HG03558 (cell line): ENCODE measurements around the gene CCDC137.
"Not testable (repeated sequence)": the region's sequence is repeated elsewhere in the genome, so short reads cannot be mapped to it uniquely, and the experiment has no call there.

ENCODE experiments used
- ATAC-seq: cut with Tn5 transposase; IDR thresholded peaks from one replicate; pipeline ENCODE4 v1.9.1; 2021; ENCODE audit warnings: moderate number of reproducible peaks; ENCODE audit not compliant: unreplicated experiment; ENCODE audit errors: extremely low read depth

The CCDC137 gene, protein sequence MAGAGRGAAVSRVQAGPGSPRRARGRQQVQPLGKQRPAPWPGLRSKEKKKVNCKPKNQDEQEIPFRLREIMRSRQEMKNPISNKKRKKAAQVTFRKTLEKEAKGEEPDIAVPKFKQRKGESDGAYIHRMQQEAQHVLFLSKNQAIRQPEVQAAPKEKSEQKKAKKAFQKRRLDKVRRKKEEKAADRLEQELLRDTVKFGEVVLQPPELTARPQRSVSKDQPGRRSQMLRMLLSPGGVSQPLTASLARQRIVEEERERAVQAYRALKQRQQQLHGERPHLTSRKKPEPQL

DNA sequence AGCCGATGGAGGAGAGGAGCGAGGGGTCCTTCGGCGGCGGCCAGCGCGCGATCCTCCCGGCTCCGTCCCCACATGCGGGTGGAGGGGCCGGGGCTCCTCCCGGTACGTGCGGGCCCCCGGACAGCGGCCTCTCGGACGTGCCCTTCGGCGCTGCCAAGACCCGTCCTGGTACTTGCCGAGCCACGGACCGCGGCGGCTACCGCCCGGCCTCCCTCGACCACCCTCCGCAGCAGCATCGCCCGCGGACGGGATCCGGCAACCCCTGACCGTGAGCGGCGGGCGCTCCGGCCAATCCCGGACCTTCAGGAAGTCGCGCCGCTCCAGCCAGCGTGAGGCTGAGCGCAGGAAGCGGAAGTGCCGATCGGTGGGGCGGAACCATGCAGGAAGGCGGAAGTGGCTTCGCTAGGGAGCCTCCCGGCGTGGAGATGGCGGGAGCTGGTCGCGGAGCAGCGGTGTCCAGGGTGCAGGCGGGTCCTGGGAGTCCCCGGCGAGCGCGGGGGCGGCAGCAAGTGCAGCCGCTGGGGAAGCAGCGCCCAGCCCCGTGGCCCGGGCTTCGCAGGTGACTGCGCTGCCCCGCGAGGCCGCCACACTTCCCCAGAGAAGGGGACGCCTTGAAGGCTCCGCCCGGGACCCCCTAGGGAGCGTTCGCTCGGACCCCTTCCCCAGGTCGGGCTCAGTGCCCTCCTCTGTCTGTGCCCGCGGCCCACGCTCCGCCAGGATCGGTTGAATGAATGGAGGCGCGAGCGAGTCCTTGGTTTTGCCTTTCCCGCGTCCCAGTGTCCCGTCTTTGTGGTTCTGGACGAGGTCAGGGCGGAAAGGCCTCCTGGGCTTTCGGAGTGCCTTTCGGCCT lies at the start of gene CCDC137, which contains the start of gene OXLD1:
Gene CCDC137, plus strand, starts transcription at position 396 of the 850 bp plus-strand sequence. Its CDS starts 30 bp downstream, at position 426.
Gene OXLD1, minus strand, starts transcription at position 264 of the 850 bp plus-strand sequence. Its CDS starts 28 bp downstream, at position 236.
- ATAC-seq: peak; percentile 82

DNA sequence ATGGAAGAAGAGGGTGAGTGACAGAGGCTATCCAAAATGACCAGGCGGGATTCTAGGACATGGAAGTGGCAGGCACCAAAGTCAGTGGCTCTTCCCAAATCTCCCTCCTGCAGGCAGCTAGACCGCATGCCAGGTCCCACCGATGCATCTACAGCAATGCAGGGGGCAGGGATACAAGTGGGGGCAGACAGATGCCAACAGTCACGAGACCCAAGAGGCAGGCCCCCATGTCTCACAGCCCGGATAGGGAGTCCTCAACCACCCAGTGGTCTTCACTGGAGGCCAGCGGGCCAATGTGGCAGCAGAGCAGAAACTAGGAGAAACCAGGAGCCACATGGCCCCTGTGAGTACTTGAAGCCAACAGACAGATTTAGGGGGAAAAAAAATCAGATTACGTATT lies 49.7 kb upstream of the CCDC137 start:
- no peak for ATAC-seq

DNA sequence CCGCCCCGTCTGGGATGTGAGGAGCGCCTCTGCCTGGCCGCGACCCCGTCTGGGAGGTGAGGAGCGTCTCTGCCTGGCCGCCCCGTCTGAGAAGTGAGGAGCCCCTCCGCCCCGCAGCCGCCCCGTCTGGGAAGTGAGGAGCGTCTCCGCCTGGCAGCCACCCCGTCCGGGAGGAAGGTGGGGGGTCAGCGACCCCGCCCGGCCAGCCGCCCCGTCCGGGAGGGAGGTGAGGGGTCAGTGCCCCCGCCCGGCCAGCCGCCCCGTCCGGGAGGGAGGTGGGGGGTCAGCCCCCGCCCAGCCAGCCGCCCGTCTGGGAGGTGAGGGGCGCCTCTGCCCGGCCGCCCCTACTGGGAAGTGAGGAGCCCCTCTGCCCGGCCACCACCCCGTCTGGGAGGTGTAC lies 48.2 kb upstream of the CCDC137 start:
- not testable (repeated sequence) for ATAC-seq

DNA sequence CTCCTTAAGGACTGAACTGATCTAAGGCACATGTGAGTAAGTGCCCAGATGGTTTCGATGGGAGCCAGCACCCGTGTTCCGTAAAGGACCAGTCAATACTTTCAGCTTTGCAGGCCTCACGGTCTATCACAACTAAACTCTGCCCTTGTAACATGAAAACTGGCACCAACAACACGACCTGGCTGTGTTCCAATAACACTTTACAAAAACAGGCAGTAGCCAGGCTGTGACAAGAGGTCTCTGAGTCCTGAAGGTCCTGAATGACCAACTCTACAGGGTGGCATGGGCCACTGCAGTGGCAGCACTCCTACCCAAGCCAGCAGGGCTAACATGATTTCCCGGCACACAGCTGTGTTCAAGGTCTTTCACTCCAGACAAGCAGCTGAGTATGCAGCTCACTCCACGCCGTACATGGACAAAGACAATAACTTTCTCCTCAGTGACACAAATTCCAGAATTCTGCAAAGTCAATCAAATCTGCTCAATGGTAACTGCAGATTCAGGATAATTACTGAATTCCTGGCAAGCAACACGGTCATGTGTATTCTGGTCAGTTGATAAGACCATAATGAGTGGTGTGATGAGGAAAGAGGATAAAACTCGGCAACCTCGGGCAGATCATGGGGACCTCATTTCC lies 44.9 kb upstream of the CCDC137 start:
- ATAC-seq: no peak

DNA sequence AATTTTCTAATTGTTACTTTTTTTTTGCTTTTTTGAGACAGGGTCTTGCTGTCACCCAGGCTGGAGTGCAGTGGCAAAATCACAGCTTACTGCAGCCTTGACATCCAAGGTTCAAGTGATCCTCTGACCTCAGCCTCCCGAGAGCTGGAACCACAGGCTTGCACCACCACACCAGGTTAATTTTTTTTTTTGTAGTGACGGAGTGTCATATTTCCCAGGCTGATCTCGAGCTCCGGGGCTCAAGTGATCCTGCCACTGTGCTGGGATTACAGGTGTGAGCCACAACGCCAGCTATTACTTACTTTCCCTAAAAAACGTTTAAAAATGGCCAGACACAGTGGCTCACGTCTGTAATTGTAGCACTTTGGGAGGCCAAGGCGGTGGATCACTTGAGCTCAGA lies 36.3 kb upstream of the CCDC137 start:
- no peak for ATAC-seq

DNA sequence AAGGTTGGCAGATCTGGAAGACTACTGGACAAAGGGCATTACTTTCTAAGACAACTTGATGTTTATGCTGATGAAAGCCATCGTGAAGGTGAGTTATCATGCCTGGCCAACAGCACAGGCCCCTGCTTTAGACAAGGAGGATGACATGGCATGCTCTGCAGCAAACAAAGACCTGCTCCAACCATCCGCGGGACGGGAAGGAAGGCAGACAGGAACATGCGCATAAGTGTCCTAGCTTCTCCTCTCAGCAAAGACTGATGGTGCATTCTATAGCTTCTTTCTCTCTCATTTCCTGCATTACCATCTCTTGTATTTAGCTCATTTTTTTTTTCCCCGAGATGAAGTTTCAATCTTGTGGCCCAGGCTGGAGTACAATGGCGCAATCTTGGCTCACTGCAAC lies 35.1 kb upstream of the CCDC137 start:
- no peak for ATAC-seq

DNA sequence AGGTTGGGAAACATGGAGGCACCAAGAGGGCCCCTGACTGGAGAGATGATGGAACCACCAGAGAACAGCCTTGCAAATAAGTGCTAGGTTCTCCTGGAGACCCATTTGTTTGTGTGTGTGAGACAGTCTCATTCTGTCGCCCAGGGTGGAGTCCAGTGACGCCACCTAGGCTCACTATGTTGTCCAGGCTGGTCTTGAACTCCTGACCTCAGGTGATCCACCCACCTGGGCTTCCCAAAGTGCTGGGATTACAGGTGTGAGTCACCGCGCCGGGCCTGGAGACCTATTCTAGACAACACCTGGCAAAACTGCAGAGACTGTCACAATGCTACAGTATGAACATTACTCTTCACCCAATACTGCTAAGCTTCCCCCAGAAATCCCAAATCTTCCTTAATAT lies 31.1 kb upstream of the CCDC137 start:
- no peak for ATAC-seq

DNA sequence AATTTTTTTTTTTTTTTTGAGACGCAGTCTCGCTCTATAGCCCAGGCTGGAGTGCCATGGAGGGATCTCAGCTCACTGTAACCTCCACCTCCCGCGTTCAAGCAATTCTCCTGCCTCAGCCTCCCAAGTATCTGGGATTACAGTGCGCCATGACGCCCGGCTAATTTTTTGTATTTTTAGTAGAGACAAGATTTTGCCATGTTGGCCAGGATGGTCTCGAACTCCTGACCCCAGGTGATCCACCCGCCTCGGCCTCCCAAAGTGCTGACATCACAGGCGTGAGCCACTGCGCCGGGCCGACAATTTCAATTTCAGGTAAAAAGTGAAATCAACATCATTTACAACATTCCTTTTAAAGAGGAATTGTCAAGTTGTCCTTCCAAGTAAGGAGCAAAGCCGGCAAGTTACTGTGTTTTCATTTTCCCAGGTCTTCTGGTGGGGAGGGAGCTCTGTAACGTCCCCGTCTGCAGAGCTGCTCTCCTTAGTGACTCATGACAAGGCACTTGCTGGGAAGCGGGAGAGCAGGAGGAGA lies 30.5 kb upstream of the CCDC137 start:
- no peak for ATAC-seq

DNA sequence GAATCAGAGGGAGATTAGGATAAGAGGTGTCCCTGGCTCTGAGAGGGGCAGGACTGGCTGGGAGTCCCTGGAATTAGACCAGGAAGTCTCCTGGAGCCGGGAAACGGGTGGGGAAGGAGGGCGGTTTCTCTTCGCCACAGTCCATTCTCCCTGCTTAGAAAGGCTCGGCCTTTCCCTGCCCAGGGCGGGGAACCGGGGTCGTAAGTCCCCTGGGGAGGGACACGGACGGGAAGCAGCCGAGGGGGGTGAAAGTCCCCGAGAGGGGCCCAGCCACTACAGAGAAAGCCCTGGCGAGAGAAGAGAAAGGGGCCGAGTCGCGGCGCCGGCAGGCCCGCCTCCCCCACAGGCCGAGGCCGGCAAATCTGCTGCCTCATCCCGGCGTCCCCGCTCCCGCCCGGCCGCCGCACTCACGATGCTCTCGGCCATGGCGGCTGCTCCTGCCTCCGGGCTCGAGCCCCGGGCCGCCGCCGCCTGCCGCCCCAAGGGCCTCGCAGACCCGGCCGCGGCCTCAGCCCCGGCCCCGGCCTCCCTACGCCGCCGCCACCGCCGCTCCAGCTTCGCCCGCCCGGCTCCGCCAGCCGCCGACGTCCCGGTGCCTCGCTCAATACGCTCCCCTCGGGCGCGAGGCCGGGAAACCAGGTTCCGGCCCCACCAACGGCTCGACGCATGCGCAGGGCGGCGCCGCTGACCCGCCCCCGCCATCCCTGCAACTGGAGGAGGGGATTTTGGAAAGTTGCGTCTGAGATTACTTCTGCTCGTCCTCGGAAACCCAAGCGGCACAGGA lies 29.8 kb upstream of the CCDC137 start, which contains the start of the genes NPLOC4 and TSPAN10:
Gene NPLOC4, minus strand, starts transcription at position 608 of the 784 bp plus-strand sequence. Its CDS starts 182 bp downstream, at position 426.
Gene TSPAN10, plus strand, starts transcription at position 692 of the 784 bp plus-strand sequence. CDS start 5,217 bp downstream, outside the sequence.
- peak; percentile 47 for ATAC-seq

DNA sequence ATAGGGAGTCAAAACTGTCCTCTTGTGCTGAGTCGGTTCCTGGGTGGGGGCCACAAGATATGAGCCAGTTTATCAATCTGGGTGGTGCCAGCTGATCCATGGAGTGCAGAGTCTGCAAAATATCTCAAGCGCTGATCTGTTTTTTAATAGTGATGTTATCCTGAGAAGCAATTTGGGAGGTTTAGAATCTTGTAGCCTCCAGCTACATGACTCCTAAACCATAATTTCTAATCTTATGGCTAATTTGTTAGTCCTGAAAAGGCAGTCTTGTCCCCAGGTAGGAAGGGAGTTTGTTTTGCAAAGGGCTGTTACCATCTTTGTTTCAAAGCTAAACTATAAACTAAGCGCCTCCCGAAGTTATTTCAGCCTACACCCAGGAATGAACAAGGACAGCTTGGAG lies 27.9 kb upstream of the CCDC137 start:
- ATAC-seq: no peak

DNA sequence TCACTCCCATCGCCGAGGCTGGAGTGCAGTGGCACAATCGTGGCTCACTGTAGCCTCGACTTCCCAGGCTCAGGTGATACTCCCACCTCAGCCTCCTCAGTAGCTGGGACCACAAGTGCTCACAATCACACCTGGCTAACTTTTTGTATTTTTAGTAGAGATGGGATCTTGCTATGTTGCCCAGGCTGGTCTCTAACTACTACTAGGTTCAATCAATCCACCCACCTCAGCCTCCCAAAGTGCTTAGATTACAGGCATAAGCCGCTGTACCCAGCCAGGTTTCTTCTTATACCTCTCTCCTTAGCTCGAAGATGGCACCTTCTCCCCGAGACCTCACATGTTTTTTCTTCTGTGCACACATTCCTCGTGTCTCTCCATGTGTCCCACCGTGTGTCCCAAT lies 26.5 kb upstream of the CCDC137 start:
- no peak for ATAC-seq

DNA sequence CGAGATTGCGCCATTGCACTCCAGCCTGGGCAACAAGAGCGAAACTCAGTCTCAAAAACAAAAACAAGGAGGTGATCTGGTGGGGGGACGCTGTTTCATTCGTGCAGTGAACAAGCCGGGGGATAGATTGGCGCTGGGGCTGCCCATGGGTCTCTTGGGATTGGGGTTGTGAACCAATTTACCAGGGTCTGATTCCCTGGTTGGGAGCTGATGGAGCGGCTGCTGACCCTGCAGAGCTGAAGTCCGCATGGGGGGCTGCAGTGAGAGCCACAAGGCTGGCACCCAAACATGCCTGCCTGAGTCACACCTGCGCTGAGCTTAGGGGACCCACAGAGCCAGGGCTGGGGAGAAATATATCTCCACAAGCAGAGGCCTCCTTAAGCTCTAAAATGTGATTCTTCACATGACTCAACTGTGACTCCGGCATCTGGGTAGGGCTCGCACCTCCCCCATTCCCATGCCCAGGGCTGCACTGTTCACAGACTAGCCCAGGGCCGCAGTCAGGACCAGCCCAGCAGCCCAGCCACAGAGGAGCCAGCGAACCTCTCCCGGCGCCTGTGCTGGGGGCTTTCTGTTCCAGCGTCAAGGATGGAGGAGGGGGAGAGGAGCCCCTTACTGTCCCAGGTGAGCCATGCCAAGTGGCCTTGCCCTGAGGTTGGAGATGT lies 24.6 kb upstream of the CCDC137 start:
- no peak for ATAC-seq

DNA sequence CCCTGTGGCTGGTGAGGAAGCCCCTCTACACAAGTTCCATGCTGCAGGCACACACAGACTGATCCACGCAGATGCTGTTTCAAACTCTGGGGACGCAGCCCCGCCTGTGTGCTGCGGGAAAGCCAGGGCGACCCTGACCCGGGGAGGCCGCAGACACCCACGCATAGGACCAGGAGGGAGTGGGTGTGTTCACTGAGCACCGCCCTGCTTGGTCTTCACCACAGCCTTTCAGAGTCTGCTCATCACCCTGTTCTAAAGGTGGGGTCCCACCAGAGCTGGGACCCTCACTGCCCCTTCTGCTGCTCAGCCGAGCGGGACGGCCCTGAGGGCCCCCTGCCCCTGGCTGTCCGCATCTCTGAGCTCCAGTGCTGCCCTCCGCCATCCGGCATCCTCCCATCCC lies 22.0 kb upstream of the CCDC137 start:
- ATAC-seq: no peak

DNA sequence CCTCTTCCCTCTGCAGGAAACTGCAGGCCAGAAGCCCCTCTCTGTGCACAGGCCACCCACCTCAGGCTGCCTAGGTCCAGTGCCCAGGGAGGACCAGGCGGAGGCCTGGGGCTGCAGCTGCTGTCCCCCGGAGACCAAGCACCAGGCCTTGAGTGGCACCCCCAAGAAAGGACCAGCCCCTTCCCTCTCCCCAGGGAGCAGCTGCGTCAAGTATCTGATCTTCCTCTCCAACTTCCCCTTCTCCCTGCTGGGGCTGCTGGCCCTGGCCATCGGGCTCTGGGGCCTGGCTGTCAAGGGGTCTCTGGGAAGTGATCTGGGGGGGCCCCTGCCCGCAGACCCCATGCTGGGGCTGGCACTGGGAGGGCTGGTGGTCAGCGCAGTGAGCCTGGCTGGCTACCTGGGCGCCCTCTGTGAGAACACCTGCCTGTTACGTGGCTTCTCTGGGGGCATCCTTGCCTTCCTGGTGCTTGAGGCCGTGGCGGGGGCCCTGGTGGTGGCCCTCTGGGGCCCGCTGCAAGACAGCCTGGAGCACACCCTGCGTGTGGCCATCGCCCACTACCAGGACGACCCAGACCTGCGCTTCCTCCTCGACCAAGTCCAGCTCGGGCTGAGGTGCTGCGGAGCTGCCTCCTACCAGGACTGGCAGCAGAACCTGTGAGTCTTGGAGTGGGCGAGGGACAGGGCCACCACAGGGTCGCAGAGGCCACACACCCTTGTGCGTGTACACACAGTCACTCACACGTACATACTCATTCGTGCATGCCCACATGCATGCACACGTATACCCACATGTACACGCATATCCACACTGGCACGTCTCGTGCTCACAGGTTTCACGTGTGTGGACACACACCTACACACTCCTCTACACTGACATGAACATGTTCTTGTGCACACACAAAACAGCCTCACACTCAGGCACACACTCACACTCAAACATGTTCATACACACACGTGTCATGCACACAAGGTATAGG lies 21.3 kb upstream of the CCDC137 start:
- ATAC-seq: no peak

DNA sequence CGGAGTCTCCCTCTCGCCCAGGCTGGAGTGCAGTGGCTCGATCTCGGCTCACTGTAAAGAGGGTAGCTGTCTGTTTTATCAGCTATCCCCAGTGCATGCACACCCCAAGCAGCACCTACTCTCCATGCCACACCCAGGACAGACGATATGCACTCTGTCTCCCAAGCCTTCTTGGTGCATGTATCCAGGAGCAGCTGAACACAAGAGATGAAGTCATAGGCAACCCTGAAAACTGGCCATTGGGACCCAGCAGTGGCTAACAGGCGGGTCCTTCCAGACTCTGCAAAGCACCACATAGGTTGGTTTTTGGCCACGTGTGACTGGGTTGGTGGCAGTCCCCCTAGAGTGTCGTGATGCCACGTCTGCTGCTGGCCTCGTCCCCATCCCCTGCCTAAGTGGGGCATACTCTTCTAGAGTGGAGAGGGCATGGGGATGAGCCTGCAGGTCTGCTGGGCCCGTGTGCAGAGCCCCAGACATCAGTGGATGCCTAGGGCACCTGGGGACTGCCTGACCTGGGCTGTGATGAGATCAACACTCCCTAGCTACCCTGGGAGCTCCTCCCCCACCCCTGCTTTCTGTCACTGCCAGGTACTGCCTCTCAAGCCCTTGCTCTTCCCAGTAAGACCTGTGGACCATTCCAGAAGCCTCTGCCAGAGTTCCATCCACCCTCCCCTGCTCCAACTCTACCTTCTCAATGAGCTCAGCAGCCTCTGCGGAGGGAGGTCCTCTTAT lies 19.5 kb upstream of the CCDC137 start:
- ATAC-seq: no peak

DNA sequence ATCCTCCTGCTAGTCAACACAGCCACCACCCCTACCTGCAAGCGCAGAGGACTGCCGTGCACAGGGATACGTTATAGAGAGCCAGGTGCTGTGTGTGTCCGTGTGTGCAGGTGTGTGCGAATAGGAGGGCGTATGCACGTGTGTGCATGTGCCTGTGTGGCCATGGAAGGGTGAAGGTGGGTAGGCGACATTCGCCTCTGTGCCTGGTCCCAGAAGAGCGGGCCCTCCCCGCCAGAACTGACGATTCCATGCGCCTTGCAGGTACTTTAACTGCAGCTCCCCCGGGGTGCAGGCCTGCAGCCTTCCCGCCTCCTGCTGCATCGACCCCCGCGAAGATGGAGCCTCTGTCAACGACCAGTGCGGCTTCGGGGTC lies 18.9 kb upstream of the CCDC137 start:
- ATAC-seq: no peak

DNA sequence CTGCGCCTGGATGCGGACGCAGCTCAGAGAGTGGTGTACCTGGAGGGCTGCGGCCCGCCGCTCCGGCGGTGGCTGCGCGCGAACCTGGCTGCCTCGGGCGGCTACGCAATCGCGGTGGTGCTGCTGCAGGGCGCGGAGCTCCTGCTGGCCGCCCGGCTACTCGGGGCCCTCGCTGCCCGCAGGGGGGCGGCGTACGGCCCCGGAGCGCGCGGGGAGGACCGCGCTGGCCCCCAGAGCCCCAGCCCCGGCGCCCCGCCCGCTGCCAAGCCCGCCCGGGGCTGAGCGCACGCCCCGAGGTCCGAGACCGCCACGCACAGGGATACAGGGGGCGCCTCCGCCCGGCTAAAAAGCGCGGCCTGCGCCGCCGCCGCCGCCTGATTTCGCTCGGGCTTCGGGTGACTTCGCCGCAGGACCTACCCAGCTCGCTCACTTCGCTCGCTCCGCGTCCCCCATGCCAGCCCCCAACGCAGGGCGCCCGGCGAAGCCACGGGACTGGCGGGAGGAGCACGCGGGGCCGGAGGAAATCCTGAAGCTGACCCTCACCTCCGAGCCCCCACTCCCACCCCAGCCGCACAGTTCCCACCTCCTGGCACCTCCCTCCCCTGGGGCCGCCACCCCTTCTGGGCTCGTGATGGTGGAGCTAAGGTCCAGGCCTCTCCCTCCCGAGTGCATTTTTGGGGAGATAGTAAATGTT lies 18.4 kb upstream of the CCDC137 start:
- no peak for ATAC-seq
